Measurements from ENCODE around the gene GRID1.

DNA sequence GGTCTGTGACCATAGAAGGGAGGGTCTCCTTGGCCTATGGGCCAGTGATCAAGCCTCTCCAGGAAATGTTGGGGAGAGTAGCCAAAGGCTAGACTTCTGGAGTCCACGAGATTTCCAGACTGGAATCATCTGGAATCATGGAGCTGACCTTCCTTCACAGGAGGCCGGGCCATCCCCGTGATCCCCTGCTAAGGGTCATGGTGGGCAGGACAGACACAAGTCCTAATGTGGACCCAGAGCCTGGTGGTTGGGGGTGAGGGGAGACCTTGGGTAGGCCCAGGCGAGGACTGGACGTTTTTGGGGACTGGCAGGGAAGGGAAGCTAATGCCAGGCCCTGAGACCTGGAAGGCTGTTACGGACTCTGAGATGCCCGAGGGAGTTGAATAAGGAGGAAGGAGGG lies 9.8 kb upstream of the GRID1 start:
- TF ChIP-seq, protein P1, sequence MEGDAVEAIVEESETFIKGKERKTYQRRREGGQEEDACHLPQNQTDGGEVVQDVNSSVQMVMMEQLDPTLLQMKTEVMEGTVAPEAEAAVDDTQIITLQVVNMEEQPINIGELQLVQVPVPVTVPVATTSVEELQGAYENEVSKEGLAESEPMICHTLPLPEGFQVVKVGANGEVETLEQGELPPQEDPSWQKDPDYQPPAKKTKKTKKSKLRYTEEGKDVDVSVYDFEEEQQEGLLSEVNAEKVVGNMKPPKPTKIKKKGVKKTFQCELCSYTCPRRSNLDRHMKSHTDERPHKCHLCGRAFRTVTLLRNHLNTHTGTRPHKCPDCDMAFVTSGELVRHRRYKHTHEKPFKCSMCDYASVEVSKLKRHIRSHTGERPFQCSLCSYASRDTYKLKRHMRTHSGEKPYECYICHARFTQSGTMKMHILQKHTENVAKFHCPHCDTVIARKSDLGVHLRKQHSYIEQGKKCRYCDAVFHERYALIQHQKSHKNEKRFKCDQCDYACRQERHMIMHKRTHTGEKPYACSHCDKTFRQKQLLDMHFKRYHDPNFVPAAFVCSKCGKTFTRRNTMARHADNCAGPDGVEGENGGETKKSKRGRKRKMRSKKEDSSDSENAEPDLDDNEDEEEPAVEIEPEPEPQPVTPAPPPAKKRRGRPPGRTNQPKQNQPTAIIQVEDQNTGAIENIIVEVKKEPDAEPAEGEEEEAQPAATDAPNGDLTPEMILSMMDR (IDR thresholded peaks at IDR 0.05), result no peak
- no peak for TF ChIP-seq ZFX (IDR thresholded peaks at IDR 0.05; ENCODE audit: borderline replicate concordance)

Measured in 22Rv1 (cell line).